HepG2 (cell line): ENCODE measurements around the gene CD72. TPM values are rescaled to one million over a fixed set of nuclear protein-coding genes. Genes with fewer than 3 reads are reported as not detected.

Experiments
- CBX1 ChIP-seq: IDR thresholded peaks from one replicate; pipeline ENCODE4 v1.6.1; 2016; ENCODE audit warnings: antibody characterized with exemption, low read depth
- CHD2 ChIP-seq: IDR thresholded peaks from 2 replicates; pipeline ENCODE4 v1.6.1; 2011; ENCODE audit warnings: low read depth, low read length, improper control_type of control experiment
- DMAP1 ChIP-seq: IDR thresholded peaks from 2 replicates; pipeline ENCODE4 v1.6.1; 2016
- DNMT1 ChIP-seq: sonication (generic); formaldehyde crosslinking; IDR thresholded peaks from 2 replicates; pipeline ENCODE4 v1.5.1; 2020; ENCODE audit warnings: mild to moderate bottlenecking, missing genetic modification reagents
- HIVEP1 ChIP-seq: sonication (generic); formaldehyde crosslinking; IDR thresholded peaks from 2 replicates; pipeline ENCODE4 v1.4.0; 2020; ENCODE audit warnings: mild to moderate bottlenecking, missing genetic modification reagents
- HMG20A ChIP-seq: IDR thresholded peaks from 2 replicates; pipeline ENCODE4 v1.6.1; 2016; ENCODE audit warnings: borderline replicate concordance
- NBN ChIP-seq: fragments of 450-650 bp; conservative IDR thresholded peaks from 2 replicates; pipeline ENCODE4 v1.6.1; 2017
- PAWR ChIP-seq: sonication (generic); formaldehyde crosslinking; IDR thresholded peaks from 2 replicates; pipeline ENCODE4 v1.4.0; 2020; ENCODE audit warnings: missing genetic modification reagents, mild to moderate bottlenecking, borderline replicate concordance
- PRDM4 ChIP-seq: sonication (generic); formaldehyde crosslinking; IDR thresholded peaks from 2 replicates; pipeline ENCODE4 v1.9.0; 2021; ENCODE audit warnings: missing genetic modification reagents, borderline replicate concordance
- SMC3 ChIP-seq: IDR thresholded peaks from 2 replicates; pipeline ENCODE4 v1.6.1; 2011; ENCODE audit warnings: low read length, improper control_type of control experiment
- TARDBP ChIP-seq: sonication (generic); formaldehyde crosslinking; IDR thresholded peaks from 2 replicates; pipeline ENCODE4 v1.8.0; 2022; ENCODE audit warnings: mild to moderate bottlenecking, missing genetic modification reagents
- THAP11 ChIP-seq: IDR thresholded peaks from 2 replicates; pipeline ENCODE4 v1.6.1; 2016; ENCODE audit warnings: missing biosample characterization, missing genetic modification reagents
- THRA ChIP-seq: sonication (generic); formaldehyde crosslinking; IDR thresholded peaks from 2 replicates; pipeline ENCODE4 v1.4.0; 2020; ENCODE audit warnings: missing genetic modification reagents, borderline replicate concordance
- TIGD3 ChIP-seq: sonication (generic); formaldehyde crosslinking; IDR thresholded peaks from 2 replicates; pipeline ENCODE4 v1.5.1; 2020; ENCODE audit warnings: mild to moderate bottlenecking, missing genetic modification reagents, borderline replicate concordance
- TOPORS ChIP-seq: sonication (generic); formaldehyde crosslinking; IDR thresholded peaks from 2 replicates; pipeline ENCODE4 v1.8.0; 2023; ENCODE audit warnings: mild to moderate bottlenecking, missing genetic modification reagents
- ZNF142 ChIP-seq: sonication (generic); formaldehyde crosslinking; IDR thresholded peaks from 2 replicates; pipeline ENCODE4 v1.4.0; 2020; ENCODE audit warnings: missing genetic modification reagents
- ZNF615 ChIP-seq: sonication (generic); formaldehyde crosslinking; IDR thresholded peaks from 2 replicates; pipeline ENCODE4 v1.5.0; 2020; ENCODE audit warnings: mild to moderate bottlenecking, missing genetic modification reagents, borderline replicate concordance
- polyA plus RNA-seq, 8 experiments: library from polyadenylated mRNA; depleted of rRNA in 3 of 8; stranded (reverse) in 7 of 8; unstranded in 1 of 8; fragments of >200 nt; fragmentation: Illumina TruSeq in 4 of 8; extraction: Trizol in 4 of 8; gene quantifications; 2 replicates each; pipeline versions ENCODE4 v1.2.1 to v1.2.3, GENCODE V29; 2011 to 2016; ENCODE audit warnings: low read depth in 4 of 8, missing spikeins in 1 of 8, mixed read lengths in 1 of 8; ENCODE audit not compliant: insufficient read depth in 1 of 8
- total RNA-seq, 5 experiments: library from RNA; depleted of rRNA; stranded (reverse); fragments of >200 nt; fragmentation: Illumina TruSeq; extraction: Trizol; gene quantifications; 2 replicates each; pipeline ENCODE4 v1.2.3, GENCODE V29; 2016; ENCODE audit warnings: low read depth in 1 of 5

CD72 gene
- total and polyA plus RNA-seq, 2 of the 13 experiments (the other 11 are each of a cell fraction or from before 2014, with no cell fraction given) = 0.18 to 1.1 TPM

GRCh38 chr9:35657546-35658136 lies 39.4 kb upstream of the CD72 start, which contains the start of gene RMRP (continued):
- TF ChIP-seq PRDM4 (CRISPR knock-in tag) (no peak), NBN (no peak), DMAP1 (peak; percentile 95), HIVEP1 (CRISPR knock-in tag) (peak; percentile 93), SMC3 (no peak), ZNF615 (no peak), TARDBP (CRISPR knock-in tag) (peak; percentile 98), THRA (CRISPR knock-in tag) (peak; percentile 71; the same call in 1 of the 2 replicates), DNMT1 (CRISPR knock-in tag) (peak; percentile 91; the same call in 1 of the 2 replicates), THAP11 (CRISPR knock-in tag) (peak; percentile 91), CHD2 (peak; percentile 64; the same call in 1 of the 2 replicates), CBX1 (peak; percentile 98), PAWR (peak; percentile 6; the same call in 1 of the 2 replicates), ZNF142 (CRISPR knock-in tag) (peak; percentile 85), TOPORS (CRISPR knock-in tag) (peak; percentile 97), TIGD3 (0 out of 2 replicates have a peak, but pooled peaks have one; percentile 56), HMG20A (peak; percentile 60; the same call in 1 of the 2 replicates)
